Activated naive CD4-positive, alpha-beta T cell treated with anti-CD3 and anti-CD28 coated beads, Interleukin-2, amount 50 U/mL, for 24 hours (primary cell): ENCODE results near the gene METAP1.
A peak's percentile ranks its signal among the peaks of the same experiment; 100 is the strongest.

Source experiments
- H3K27ac Mint-ChIP-seq: one replicate; pipeline ENCODE4 v1.8.0; 2021; ENCODE audit warnings: mild to moderate bottlenecking, mixed read lengths
- H3K27me3 Mint-ChIP-seq: one replicate; pipeline ENCODE4 v1.8.0; 2021; ENCODE audit warnings: mixed read lengths
- H3K36me3 Mint-ChIP-seq: one replicate; pipeline ENCODE4 v1.8.0; 2021; ENCODE audit warnings: mixed read lengths
- H3K4me1 Mint-ChIP-seq: one replicate; pipeline ENCODE4 v1.8.0; 2021; ENCODE audit warnings: mixed read lengths
- H3K4me3 Mint-ChIP-seq: one replicate; pipeline ENCODE4 v1.8.0; 2021; ENCODE audit warnings: mild to moderate bottlenecking, mixed read lengths
- H3K9me3 Mint-ChIP-seq: one replicate; pipeline ENCODE4 v1.8.0; 2021; ENCODE audit warnings: mixed read lengths

METAP1 gene

DNA sequence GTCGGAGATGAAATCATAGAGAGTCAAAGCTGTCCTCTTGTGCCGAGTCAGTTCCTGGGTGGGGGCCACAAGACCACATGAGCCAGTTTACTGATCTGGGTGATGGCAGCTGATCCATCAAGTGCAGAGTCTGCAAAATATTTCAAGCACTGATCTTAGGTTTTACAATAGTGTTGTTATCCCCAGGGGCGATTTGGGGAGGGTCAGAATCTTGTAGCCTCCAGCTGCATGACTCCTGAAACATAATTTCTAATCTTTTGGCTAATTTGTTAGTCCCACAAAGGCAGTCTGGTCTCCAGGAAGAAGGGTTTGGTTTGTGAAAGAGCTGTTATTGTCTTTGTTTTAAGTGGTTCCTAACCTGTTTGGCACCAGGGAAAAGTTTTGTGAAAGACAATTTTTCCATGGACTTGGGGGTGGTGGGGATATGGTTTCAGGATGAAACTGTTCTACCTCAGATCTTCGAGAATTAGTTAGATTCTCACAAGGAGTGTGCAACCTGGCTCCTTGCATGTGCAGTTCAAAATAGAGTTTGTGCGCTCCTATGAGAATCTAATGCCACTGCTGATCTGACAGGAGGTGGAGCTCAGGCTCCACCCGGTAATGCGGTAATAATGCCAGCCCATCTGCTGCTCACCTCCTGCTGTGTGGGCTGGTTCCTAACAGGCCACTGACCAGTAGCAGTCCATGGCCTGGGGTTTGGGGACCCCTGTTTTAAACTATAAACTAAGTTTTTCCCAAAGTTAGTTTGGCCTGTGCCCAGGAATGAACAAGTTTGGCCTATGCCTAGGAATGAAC is 29.2 kb downstream of the METAP1 start:
- H3K36me3 Mint-ChIP-seq = peaks cover 15% of the 10 kb centered on the region
- H3K27me3 Mint-ChIP-seq = no peaks in the 10 kb centered on the region
- H3K27ac Mint-ChIP-seq = peak overlapping the region; percentile 25
- H3K9me3 Mint-ChIP-seq = peaks cover 9% of the 10 kb centered on the region
- peaks cover 77% of the 10 kb centered on the region for H3K4me1 Mint-ChIP-seq
- peak overlapping the region; percentile 5 for H3K4me3 Mint-ChIP-seq

DNA sequence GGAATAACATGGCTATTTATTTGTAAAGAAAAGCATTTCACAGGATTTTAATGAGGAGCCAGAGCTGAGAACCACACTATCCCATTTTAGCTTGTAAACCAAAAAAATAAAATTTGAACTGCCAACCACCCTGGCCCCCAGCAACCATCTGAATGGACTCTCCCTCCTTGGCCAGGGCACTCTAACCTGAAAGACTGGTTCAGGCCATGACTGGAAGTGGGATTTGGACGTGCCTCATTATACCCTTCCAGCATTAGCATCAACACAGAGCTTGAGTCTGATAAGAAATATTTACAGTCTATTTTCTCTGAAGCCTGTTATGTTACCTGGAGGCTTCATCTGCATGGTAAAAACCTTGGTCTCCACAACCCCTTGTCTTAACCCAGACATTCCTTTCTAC is 30.0 kb downstream of the METAP1 start:
- Mint-ChIP-seq H3K36me3 (peaks cover 16% of the 10 kb centered on the region), H3K27ac (peak overlapping the region; percentile 64), H3K9me3 (peaks cover 5% of the 10 kb centered on the region), H3K4me1 (peaks cover 82% of the 10 kb centered on the region), H3K27me3 (no peaks in the 10 kb centered on the region), H3K4me3 (no peak overlapping the region)

DNA sequence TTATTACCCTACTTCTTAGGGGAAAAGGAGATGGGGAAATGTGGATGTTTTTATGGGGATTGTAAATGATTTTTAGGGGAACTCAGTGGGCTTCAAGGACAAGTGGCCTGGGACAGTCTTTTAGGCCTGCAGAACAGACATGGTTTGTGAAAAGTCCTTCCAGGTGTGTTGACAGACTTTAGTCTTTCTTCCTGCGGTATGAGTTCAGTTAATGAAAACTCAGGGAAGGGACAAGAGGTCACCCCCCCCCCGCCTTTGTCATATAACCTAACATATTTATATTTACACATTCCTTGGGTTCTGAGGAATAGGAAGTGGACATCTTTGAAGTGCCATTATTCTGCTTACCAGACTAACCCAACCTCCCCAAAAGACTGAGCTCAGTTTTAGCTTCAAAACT is 31.8 kb downstream of the METAP1 start:
- H3K36me3 Mint-ChIP-seq = peaks cover 6% of the 10 kb centered on the region
- no peak overlapping the region for H3K4me3 Mint-ChIP-seq
- no peaks in the 10 kb centered on the region for H3K27me3 Mint-ChIP-seq
- peak overlapping the region; percentile 46 for H3K27ac Mint-ChIP-seq
- no peaks in the 10 kb centered on the region for H3K9me3 Mint-ChIP-seq
- H3K4me1 Mint-ChIP-seq = peaks cover 82% of the 10 kb centered on the region

DNA sequence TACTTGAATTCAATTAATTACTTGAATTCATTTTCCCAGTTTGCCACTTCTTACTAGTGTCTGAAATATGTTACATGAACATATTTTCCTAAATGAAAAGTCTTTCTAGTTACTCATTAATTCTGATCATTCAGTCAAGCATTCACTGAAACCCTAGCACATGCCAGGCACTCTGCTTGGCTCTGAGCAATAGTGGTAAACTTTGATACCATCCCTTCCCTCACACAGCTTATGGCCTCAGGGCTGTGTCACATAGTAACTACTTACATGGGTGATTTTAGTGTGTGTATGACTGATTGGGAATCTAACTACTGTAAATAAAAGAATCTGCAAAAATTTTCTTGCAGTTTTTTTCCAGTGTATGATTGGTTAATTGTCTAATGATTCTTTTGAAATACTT is 32.7 kb downstream of the METAP1 start:
- Mint-ChIP-seq H3K27me3 (no peaks in the 10 kb centered on the region), H3K9me3 (no peaks in the 10 kb centered on the region), H3K36me3 (peaks cover 9% of the 10 kb centered on the region), H3K4me1 (peaks cover 78% of the 10 kb centered on the region), H3K27ac (no peak overlapping the region), H3K4me3 (no peak overlapping the region)

DNA sequence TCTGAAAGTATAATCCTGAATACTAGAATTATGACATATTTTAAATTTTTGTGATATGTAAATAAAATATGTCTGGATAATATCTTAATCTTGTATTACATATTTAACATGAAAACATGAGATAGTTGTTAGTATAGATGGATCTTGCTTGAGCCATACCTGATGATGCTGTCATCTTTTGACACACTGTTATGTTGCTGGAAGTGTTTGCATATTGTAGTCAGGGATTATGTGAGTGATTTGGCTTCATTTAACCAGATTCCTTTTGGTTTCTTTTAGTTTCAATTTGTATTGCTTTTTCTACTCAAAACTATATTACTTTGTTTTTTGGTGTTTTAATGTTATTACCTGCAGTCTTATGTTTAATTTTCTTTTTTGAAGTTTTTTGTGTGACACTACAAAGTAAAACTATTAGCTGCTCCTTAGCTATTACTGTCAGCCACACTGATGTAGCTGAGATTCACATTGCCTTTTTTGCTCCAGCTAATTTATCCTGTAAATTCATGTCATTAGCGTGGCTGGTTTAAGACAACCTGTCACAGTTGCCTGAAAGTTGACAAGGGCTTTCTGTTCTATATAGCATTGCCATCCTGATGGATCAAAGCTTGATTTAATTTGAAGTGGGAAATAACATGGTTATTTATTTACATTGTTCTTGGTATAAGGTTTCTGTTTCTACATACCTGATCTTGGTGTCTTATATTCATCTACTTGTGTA is 33.7 kb downstream of the METAP1 start:
- H3K27me3 Mint-ChIP-seq = no peaks in the 10 kb centered on the region
- no peak overlapping the region for H3K27ac Mint-ChIP-seq
- no peaks in the 10 kb centered on the region for H3K9me3 Mint-ChIP-seq
- no peak overlapping the region for H3K4me3 Mint-ChIP-seq
- peaks cover 69% of the 10 kb centered on the region for H3K4me1 Mint-ChIP-seq
- H3K36me3 Mint-ChIP-seq = peaks cover 12% of the 10 kb centered on the region

DNA sequence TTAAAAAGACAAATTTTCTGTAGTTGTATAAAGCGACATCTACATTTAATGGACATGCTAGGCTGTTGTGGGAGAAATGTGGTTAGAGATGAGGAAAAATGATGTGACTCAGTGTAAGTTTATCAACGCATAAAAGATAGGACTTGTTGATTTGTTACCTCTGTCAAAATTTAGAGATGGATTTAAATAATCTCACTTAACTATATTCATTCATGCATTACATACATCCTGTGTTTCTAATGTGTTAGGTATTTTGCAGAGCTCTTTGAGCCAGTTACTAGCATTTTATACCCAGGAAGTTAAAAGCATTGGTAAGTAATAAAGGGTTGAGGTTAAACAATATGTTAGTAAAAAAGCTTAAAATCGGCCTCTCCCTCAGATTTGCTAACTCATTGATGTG is 34.3 kb downstream of the METAP1 start:
- Mint-ChIP-seq H3K9me3 (no peaks in the 10 kb centered on the region), H3K27ac (peak overlapping the region; percentile 3), H3K36me3 (peaks cover 16% of the 10 kb centered on the region), H3K4me1 (peaks cover 62% of the 10 kb centered on the region), H3K27me3 (no peaks in the 10 kb centered on the region), H3K4me3 (no peak overlapping the region)

DNA sequence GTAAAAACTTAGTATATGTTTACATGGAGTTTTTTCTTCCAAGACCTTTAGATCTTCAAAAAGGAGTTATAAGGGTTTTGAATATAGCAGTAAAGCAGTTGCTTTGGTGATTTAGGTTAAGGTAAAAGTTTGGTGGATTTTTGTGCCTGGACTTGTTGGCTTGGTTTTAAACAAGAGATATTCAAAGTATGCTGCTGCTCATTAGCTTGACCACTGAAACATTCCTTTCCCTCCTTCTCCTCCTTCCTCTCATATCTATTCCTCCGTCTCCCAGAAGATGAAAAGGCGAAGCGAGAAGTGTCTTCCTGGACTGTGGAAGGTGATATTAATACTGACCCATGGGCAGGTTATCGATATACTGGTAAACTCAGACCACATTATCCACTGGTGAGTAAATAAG is 38.4 kb downstream of the METAP1 start:
- Mint-ChIP-seq H3K9me3 (no peaks in the 10 kb centered on the region), H3K36me3 (peaks cover 39% of the 10 kb centered on the region), H3K27me3 (no peaks in the 10 kb centered on the region), H3K27ac (no peak overlapping the region), H3K4me1 (peaks cover 27% of the 10 kb centered on the region), H3K4me3 (no peak overlapping the region)

DNA sequence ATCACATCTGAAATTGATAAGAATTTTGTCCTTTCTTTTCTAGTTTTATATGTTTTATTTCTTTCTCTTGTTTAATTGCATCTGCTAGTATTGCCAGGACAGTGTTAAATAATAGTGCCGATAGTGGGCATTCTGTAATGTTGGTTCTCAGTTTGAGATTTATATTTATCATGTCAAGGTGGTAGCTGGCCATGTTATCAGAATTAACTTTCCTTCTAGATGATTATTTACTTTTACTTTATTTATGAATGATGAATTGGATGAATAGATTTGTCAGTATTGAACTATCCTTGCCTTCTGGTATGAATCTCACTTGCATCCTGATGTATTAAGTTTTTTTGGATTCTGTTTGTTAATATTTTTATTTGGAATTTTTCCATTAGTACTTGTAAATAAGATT is 42.7 kb downstream of the METAP1 start:
- H3K4me1 Mint-ChIP-seq = peaks cover 14% of the 10 kb centered on the region
- no peak overlapping the region for H3K4me3 Mint-ChIP-seq
- no peaks in the 10 kb centered on the region for H3K9me3 Mint-ChIP-seq
- no peaks in the 10 kb centered on the region for H3K27me3 Mint-ChIP-seq
- peaks cover 39% of the 10 kb centered on the region for H3K36me3 Mint-ChIP-seq
- H3K27ac Mint-ChIP-seq = no peak overlapping the region

DNA sequence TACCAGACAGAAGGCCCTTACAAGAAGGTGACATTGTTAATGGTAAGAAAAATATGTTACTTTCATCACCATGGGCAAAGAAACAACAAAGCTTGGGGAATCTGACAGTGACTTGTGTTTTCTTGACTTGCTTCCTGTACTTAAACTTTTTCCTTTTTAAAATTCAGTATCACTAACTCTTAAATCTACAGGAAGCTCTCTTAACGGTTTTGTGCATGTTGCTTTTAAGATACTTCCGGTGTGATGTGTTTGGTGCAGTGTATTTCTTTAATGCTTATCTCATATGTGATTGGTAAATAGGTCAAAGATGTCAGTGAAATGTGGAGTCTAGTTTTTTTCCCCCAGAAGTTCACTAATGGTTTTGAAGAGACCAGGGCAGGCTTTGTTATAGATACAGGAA is 47.8 kb downstream of the METAP1 start:
- Mint-ChIP-seq H3K4me1 (peaks cover 28% of the 10 kb centered on the region), H3K9me3 (no peaks in the 10 kb centered on the region), H3K27ac (peak overlapping the region; percentile 77), H3K4me3 (peak overlapping the region; percentile 34), H3K27me3 (no peaks in the 10 kb centered on the region), H3K36me3 (peaks cover 26% of the 10 kb centered on the region)

DNA sequence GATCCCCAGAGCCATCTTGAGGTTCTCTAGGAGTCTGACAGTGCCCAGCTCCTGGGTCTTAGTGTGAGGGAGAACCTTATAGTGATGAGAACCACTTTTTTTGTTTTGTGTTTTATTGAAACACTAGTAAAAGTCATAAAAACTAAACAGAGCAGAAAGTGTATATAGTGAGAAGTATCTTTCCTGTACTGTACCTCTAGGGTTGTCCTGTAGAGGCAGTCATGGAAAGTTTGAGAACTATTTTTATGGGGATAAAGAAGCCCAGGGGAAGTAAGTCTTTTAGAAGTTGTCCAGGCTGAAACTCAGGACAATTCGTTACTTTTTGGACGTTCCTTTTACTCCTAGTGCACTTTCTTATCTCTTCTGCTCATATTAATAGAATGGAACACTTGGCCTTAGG is 52.2 kb downstream of the METAP1 start:
- H3K9me3 Mint-ChIP-seq = no peaks in the 10 kb centered on the region
- no peak overlapping the region for H3K4me3 Mint-ChIP-seq
- H3K27ac Mint-ChIP-seq = no peak overlapping the region
- H3K27me3 Mint-ChIP-seq = no peaks in the 10 kb centered on the region
- peaks cover 25% of the 10 kb centered on the region for H3K4me1 Mint-ChIP-seq
- peaks cover 19% of the 10 kb centered on the region for H3K36me3 Mint-ChIP-seq

DNA sequence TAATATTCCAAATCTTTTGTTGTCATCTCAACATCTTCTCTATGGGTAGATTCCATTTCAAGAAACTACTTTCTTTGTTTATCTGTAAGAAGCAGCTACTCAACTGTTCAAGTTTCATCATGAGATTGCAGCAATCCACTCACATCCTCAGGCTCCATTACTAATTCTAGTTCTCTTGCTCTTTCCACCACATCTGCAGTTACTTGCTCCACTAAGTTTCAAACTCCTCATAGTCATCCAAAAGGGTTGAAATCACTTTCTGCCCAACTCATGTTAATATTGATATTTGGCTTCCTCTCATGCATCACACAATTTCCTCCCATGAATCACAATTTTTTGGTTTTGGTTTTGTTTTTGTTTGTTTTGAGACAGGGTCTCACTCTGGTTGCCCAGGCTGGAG is 57.4 kb downstream of the METAP1 start:
- no peaks in the 10 kb centered on the region for H3K9me3 Mint-ChIP-seq
- peaks cover 30% of the 10 kb centered on the region for H3K4me1 Mint-ChIP-seq
- H3K36me3 Mint-ChIP-seq = peaks cover 14% of the 10 kb centered on the region
- no peaks in the 10 kb centered on the region for H3K27me3 Mint-ChIP-seq
- H3K4me3 Mint-ChIP-seq = no peak overlapping the region
- peak overlapping the region; percentile 80 for H3K27ac Mint-ChIP-seq

DNA sequence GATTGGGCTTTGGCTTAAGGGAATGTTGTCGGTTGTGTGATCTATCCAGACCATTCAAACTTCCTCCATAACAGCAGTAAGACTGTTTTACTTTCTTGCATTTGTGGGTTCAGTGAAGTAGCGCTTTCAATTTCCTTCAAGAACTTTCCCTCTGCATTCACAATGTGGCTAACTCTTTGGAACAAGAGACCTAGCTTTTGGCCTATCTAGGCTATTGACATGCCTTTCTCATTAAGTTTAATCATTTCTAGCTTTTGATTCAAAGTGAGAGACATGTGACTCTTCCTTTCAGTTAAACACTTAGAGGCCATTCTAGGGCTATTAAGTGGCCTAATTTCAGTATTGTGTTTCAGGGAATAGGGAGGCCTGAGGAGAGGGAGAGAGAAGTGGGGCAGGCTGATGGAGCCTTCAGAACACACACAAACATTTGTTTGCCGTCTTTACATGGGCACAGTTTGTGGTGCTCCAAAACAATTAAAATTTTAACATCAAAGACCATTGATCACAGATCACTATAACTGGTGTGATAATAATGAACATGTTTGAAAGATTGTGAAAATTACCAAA is 59.0 kb downstream of the METAP1 start:
- Mint-ChIP-seq H3K4me1 (peaks cover 30% of the 10 kb centered on the region), H3K27me3 (no peaks in the 10 kb centered on the region), H3K27ac (no peak overlapping the region), H3K4me3 (no peak overlapping the region), H3K9me3 (no peaks in the 10 kb centered on the region), H3K36me3 (peaks cover 15% of the 10 kb centered on the region)

DNA sequence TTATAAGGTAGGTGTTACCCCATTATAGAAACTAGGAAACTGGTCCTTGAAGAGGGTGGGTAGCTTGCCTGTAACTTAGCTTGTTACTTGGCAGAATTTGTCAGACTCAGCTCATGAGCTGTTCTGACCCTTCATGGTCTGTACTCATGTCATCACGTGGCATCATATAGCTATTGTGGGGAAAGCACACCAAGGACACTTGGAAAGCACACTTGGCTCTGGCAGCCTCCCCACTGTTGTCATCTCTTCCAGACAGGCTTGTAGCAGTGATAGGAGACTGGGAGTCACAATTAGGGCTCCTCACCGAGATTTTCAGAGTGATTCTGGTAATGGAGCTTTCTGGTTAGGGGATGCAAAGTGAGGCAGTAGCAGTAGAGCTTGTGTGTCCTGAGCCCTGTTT is 62.7 kb downstream of the METAP1 start:
- Mint-ChIP-seq H3K9me3 (no peaks in the 10 kb centered on the region), H3K36me3 (peaks cover 17% of the 10 kb centered on the region), H3K4me1 (peaks cover 19% of the 10 kb centered on the region), H3K4me3 (no peak overlapping the region), H3K27ac (no peak overlapping the region), H3K27me3 (no peaks in the 10 kb centered on the region)

DNA sequence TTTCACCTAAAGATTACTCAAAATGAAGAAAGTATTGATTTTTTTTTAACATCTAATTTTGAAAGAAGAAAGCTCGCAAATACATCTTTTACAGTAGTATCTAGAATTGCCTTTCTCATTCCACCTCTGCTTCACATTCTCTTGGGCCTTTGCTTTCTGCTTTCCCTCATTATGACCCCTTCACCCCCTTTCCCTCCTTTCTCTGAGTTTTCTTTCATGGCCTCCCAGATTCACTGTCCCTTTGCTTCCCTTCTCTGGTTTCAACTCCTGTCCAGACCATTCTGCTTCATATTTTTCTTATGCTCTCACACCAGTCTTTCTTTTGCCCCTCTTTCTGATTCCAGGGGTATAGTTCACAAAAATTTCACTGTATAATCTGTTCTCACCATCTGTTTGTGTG is 64.0 kb downstream of the METAP1 start:
- H3K27ac Mint-ChIP-seq = no peak overlapping the region
- peaks cover 17% of the 10 kb centered on the region for H3K36me3 Mint-ChIP-seq
- no peak overlapping the region for H3K4me3 Mint-ChIP-seq
- no peaks in the 10 kb centered on the region for H3K27me3 Mint-ChIP-seq
- H3K4me1 Mint-ChIP-seq = peaks cover 12% of the 10 kb centered on the region
- no peaks in the 10 kb centered on the region for H3K9me3 Mint-ChIP-seq

DNA sequence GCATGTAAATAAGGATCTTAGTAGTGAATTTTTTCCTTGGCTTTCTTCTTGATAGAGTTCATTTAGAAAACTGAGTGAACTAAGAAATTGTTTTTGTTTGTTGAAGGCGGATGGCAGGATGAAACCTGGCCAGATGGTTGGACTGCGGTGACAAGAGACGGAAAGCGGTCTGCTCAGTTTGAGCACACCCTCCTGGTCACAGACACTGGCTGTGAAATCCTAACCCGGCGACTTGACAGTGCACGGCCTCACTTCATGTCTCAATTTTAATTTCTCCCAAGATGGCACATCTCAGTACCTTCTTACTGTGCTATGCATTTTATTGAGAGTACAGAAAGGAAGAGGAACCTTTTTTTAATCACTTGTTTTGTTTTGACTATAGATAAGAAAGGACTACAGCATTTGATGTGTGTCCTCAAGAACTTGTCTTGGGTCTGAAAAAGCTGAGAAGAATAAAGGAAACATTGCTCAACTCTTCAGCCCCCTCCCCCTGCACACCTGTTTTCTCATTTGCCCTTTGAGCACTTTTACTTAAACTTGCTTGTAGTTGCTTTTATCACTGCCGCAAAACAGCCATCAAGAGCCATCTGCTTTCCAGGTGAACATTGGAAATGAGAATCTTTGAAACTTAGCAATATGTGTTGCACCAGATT is 65.7 kb downstream of the METAP1 start:
- H3K27me3 Mint-ChIP-seq = no peaks in the 10 kb centered on the region
- no peak overlapping the region for H3K27ac Mint-ChIP-seq

DNA sequence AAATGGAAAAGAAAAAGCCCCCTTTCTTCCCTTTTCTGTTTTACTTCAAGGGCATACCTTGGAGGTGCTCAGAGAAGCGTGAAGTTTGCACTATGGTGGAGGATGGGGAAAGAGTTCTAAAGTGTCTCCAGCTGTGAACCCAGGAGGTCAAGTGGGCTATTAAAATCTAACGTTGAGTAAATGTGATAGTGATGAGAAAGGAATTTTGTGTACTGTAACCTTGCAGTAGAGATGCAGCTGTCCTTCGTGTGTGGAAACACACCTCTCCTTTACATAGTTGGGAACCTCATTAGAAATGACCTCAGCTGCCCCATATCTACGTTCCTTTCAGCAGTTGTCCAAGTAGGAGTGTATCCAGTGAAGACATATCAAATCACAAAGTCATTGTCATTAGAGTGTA is 66.6 kb downstream of the METAP1 start:
- Mint-ChIP-seq H3K9me3 (no peaks in the 10 kb centered on the region), H3K27ac (peak overlapping the region; percentile 47), H3K36me3 (peaks cover 20% of the 10 kb centered on the region), H3K4me3 (no peak overlapping the region), H3K4me1 (no peaks in the 10 kb centered on the region), H3K27me3 (no peaks in the 10 kb centered on the region)

More for the DNA sequence above, 65.7 kb downstream of the METAP1 start:
- peaks cover 19% of the 10 kb centered on the region for H3K36me3 Mint-ChIP-seq
- H3K4me3 Mint-ChIP-seq = no peak overlapping the region
- H3K4me1 Mint-ChIP-seq = peaks cover 2% of the 10 kb centered on the region
- no peaks in the 10 kb centered on the region for H3K9me3 Mint-ChIP-seq
